WERI-Rb-1 (cell line): ENCODE measurements around the gene STAG3.
"Not testable (repeated sequence)": the region's sequence is repeated elsewhere in the genome, so short reads cannot be mapped to it uniquely, and the experiment has no call there.

Source experiments
- DNase-seq: peaks from one replicate; pipeline ENCODE4 v3.0.0-alpha.2; 2020
- H3K27ac ChIP-seq: fragments of 250-450 bp; sonication (Bioruptor Pico); 2 replicates; pipeline ENCODE4 v1.5.1; 2020; ENCODE audit warnings: mild to moderate bottlenecking, moderate library complexity
- H3K27me3 ChIP-seq: fragments of 250-450 bp; sonication (Bioruptor Pico); 2 replicates; pipeline ENCODE4 v1.5.1; 2021; ENCODE audit warnings: mild to moderate bottlenecking, low read depth, moderate library complexity; ENCODE audit not compliant: insufficient read depth, severe bottlenecking
- H3K36me3 ChIP-seq: fragments of 250-450 bp; sonication (Bioruptor Pico); 2 replicates; pipeline ENCODE4 v1.5.1; 2020; ENCODE audit warnings: mild to moderate bottlenecking, moderate library complexity
- H3K4me3 ChIP-seq: 2 replicates; pipeline ENCODE4 v1.5.1; 2011; ENCODE audit warnings: low read depth, mild to moderate bottlenecking, control low read depth, low read length
- H3K9me3 ChIP-seq: fragments of 250-450 bp; sonication (Bioruptor Pico); 2 replicates; pipeline ENCODE4 v1.5.1; 2021; ENCODE audit warnings: mild to moderate bottlenecking, moderate library complexity; ENCODE audit not compliant: severe bottlenecking
- TF ChIP-seq, protein P1 (sequence below): IDR thresholded peaks from 2 replicates; pipeline ENCODE4 v1.5.1; 2011; ENCODE audit warnings: low read depth, mild to moderate bottlenecking, control low read depth, inconsistent platforms, low read length

Gene STAG3

GRCh38 chr7:100132697-100133151, 45.0 kb upstream of the STAG3 start:
- H3K27me3 ChIP-seq = no peaks in the 10 kb centered on the region
- no peaks in the 10 kb centered on the region for H3K9me3 ChIP-seq
- DNase-seq = peak; percentile 75
- TF ChIP-seq, protein P1, sequence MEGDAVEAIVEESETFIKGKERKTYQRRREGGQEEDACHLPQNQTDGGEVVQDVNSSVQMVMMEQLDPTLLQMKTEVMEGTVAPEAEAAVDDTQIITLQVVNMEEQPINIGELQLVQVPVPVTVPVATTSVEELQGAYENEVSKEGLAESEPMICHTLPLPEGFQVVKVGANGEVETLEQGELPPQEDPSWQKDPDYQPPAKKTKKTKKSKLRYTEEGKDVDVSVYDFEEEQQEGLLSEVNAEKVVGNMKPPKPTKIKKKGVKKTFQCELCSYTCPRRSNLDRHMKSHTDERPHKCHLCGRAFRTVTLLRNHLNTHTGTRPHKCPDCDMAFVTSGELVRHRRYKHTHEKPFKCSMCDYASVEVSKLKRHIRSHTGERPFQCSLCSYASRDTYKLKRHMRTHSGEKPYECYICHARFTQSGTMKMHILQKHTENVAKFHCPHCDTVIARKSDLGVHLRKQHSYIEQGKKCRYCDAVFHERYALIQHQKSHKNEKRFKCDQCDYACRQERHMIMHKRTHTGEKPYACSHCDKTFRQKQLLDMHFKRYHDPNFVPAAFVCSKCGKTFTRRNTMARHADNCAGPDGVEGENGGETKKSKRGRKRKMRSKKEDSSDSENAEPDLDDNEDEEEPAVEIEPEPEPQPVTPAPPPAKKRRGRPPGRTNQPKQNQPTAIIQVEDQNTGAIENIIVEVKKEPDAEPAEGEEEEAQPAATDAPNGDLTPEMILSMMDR = peak; percentile 97
- no peak overlapping the region for H3K4me3 ChIP-seq
- H3K27ac ChIP-seq = no peak overlapping the region
- no peaks in the 10 kb centered on the region for H3K36me3 ChIP-seq

DNA sequence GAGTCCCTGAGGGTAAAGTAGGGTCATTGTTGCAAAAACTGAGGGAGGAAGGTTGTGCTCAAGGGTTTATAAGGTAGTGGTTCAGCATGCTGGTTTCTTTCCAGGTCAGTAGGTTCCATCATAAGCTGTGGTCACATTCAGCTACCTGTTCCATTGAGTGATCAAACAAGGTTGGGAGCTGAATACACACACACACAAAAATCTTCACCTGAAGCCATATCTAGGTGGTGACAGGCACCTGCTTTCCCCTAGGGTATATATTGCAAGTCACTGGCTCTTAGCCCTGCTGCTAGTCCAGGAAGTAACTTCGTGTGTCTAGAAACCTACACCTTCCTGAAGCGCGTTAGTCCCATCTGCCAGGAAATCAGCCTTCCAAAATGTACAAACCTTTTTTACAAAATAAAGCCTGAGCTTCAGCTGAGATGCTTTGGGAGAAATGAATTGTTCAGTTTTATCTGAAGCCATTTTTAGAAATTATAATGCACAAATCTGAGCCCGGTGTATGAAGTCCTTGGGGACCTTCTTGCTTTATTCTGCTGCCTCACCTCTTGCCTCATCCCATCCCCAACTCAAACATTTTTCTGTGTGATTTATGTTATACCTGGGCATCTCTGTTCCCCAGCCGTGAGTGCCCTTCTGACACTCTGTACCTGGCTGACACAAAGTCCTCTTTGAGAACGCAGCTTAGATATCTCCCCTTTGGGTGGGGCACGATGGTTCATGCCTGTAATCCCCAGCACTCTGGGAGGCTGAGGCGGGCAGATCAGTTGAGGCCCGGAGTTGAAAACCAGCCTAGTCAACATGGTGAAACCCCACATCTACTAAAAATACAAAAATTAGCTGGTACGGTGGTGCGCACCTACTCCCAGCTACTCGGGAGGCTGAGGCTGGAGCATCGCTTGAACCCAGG, 39.6 kb upstream of the STAG3 start:
- Histone ChIP-seq H3K9me3 (no peaks in the 10 kb centered on the region), H3K27ac (no peak overlapping the region), H3K4me3 (no peak overlapping the region), H3K36me3 (no peaks in the 10 kb centered on the region), H3K27me3 (no peaks in the 10 kb centered on the region)
- DNase-seq = no peak
- TF ChIP-seq, protein P1 = no peak

- no peak overlapping the region for H3K27ac ChIP-seq
- no peak overlapping the region for H3K4me3 ChIP-seq
- DNase-seq = no peak
- H3K36me3 ChIP-seq = no peaks in the 10 kb centered on the region
- TF ChIP-seq, protein P1 = no peak
- no peaks in the 10 kb centered on the region for H3K9me3 ChIP-seq
- H3K27me3 ChIP-seq = no peaks in the 10 kb centered on the region
These were observed 36.2 kb upstream of the STAG3 start for GRCh38 chr7:100141555-100141949.

- no peak for DNase-seq
- Histone ChIP-seq H3K4me3 (no peak overlapping the region), H3K27me3 (no peaks in the 10 kb centered on the region), H3K27ac (no peak overlapping the region), H3K9me3 (no peaks in the 10 kb centered on the region), H3K36me3 (no peaks in the 10 kb centered on the region)
- TF ChIP-seq, protein P1 = no peak
These were observed 35.3 kb upstream of the STAG3 start for GRCh38 chr7:100142461-100142860.

GRCh38 chr7:100146350-100146749, 31.4 kb upstream of the STAG3 start:
- H3K27me3 ChIP-seq, H3K36me3 ChIP-seq, H3K27ac ChIP-seq, H3K9me3 ChIP-seq, H3K4me3 ChIP-seq, DNase-seq: not testable (repeated sequence)

GRCh38 chr7:100147278-100147677, 30.4 kb upstream of the STAG3 start:
- Histone ChIP-seq H3K27me3 (no peaks in the 10 kb centered on the region), H3K27ac (no peak overlapping the region), H3K4me3 (no peak overlapping the region), H3K9me3 (no peaks in the 10 kb centered on the region), H3K36me3 (peaks cover 9% of the 10 kb centered on the region)
- TF ChIP-seq, protein P1 = no peak
- no peak for DNase-seq
